HUES48 (cell line): ENCODE measurements around the gene COL4A2.
A peak's percentile ranks its signal among the peaks of the same experiment; 100 is the strongest.

Experiments
- H3K27ac ChIP-seq: one replicate; pipeline ENCODE4 v1.7.0; 2013; ENCODE audit warnings: low read depth, low read length, inconsistent platforms
- H3K27me3 ChIP-seq: 2 replicates; pipeline ENCODE4 v1.6.1; 2013; ENCODE audit warnings: mild to moderate bottlenecking, low read length; ENCODE audit not compliant: control insufficient read depth, insufficient read depth
- H3K36me3 ChIP-seq: 2 replicates; pipeline ENCODE4 v1.6.1; 2013; ENCODE audit warnings: low read length; ENCODE audit not compliant: control insufficient read depth, insufficient read depth
- H3K4me1 ChIP-seq: 2 replicates; pipeline ENCODE4 v1.6.1; 2013; ENCODE audit warnings: mild to moderate bottlenecking, low read length; ENCODE audit not compliant: control insufficient read depth, insufficient read depth
- H3K4me3 ChIP-seq: 2 replicates; pipeline ENCODE4 v1.5.1; 2013; ENCODE audit warnings: mild to moderate bottlenecking, low read depth, low read length
- H3K9ac ChIP-seq: 2 replicates; pipeline ENCODE4 v1.6.1; 2013; ENCODE audit warnings: mild to moderate bottlenecking, low read depth, low read length, moderate library complexity
- H3K9me3 ChIP-seq: 2 replicates; pipeline ENCODE4 v1.6.1; 2013; ENCODE audit warnings: low read length; ENCODE audit not compliant: control insufficient read depth, insufficient read depth

COL4A2 gene

DNA sequence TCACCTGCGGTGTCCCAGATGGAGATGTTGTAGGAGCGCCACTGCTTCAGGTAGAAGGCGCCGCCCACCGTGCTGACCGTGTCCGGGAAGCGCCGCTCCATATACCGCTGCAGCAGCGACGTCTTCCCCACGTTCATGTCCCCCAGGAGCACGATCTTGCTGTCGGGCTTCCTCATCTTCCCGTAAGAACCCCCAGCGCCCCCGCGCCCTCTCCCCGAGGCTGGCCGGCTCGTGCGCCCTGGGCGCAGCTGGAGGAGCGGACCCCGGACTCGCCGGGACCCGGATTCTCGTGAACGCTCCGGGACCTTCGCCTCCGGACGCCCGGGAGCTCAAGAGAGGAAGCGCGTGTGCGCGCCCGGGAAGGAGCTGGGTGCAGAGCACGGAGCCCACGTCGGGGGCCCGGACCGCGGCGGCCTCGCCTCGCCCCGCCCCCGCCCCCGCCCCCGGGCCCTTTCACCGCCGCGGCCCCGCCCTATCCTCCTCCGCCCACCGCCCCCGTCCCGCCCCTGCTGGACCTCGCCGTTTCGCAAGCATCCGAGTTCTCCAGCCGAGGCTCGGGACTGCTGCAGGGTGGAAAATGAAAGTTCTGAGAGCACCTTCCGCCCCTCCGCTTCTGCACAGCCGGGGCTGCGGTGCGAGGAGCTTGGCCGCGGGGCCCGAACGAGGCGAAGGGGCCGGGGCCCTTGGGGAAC, 254.4 kb downstream of the COL4A2 start, which contains the start of gene RAB20:
TSS of gene RAB20 (minus strand) at position 379 of the 692 bp plus-strand sequence. CDS start at position 176, 203 bp downstream.
- Histone ChIP-seq H3K4me1 (peaks cover 18% of the 10 kb centered on the region), H3K9me3 (no peaks in the 10 kb centered on the region), H3K36me3 (no peaks in the 10 kb centered on the region; the same call in 1 of the 2 replicates), H3K4me3 (peak within 1 kb of the TSS; percentile 83), H3K27me3 (peaks cover 12% of the 10 kb centered on the region; the same call in 1 of the 2 replicates), H3K27ac (peak within 1 kb of the TSS; percentile 61), H3K9ac (peak within 1 kb of the TSS; percentile 52)

- no peaks in the 10 kb centered on the region; the same call in 1 of the 2 replicates for H3K36me3 ChIP-seq
- peak overlapping the region; percentile 83 for H3K4me3 ChIP-seq
- H3K27ac ChIP-seq, result peak overlapping the region; percentile 61
- peaks cover 18% of the 10 kb centered on the region for H3K4me1 ChIP-seq
- H3K9ac ChIP-seq, result peak overlapping the region; percentile 52
- H3K9me3 ChIP-seq, result no peaks in the 10 kb centered on the region
- H3K27me3 ChIP-seq, result peaks cover 12% of the 10 kb centered on the region; the same call in 1 of the 2 replicates
Observed at GRCh38 chr13:110562036-110562597, 255.0 kb downstream of the COL4A2 start.
